Caco-2 (cell line): ENCODE data around the gene COX6B2. TPM values are rescaled to one million over a fixed set of nuclear protein-coding genes. Genes with fewer than 3 reads are reported as not detected.

Source experiments
- BruUV-seq: library from RNA; stranded (reverse); fragments of 400-500 nt; replicated peaks from 2 replicates; lab custom pipeline; 2021; lab: Mats Ljungman, UMichigan
- CTCF ChIA-PET: fragments of 300-600 bp; sonication (Branson Sonifier 250); formaldehyde crosslinking; loops from one replicate; lab custom pipeline; 2022; ENCODE audit warnings: antibody characterized with exemption; lab: Charles Lee
- POLR2A ChIA-PET: fragments of 300-600 bp; sonication (Branson Sonifier 250); formaldehyde crosslinking; loops from one replicate; lab custom pipeline; 2022; ENCODE audit warnings: antibody characterized with exemption; lab: Charles Lee
- DNase-seq, 2 experiments: peaks; one replicate each; pipeline versions ENCODE4 v3.0.0 to v3.0.0-alpha.2; 2020 to 2022
- H3K27me3 ChIP-seq: replicated peaks from 2 replicates; pipeline ENCODE4 v1.6.0; 2011; ENCODE audit warnings: low read length; ENCODE audit not compliant: control insufficient read depth, insufficient read depth
- H3K36me3 ChIP-seq: 2 replicates; pipeline ENCODE4 v1.5.1; 2011; ENCODE audit warnings: low read length; ENCODE audit not compliant: control insufficient read depth, insufficient read depth
- H3K4me1 ChIP-seq: fragments of 250-450 bp; sonication (Bioruptor Pico); 2 replicates; pipeline ENCODE4 v1.5.1; 2020; ENCODE audit warnings: mild to moderate bottlenecking
- H3K4me3 ChIP-seq: 2 replicates; pipeline ENCODE4 v1.5.1; 2011; ENCODE audit warnings: low read depth, mild to moderate bottlenecking, control low read depth, low read length
- H3K9me3 ChIP-seq: fragments of 250-450 bp; sonication (Bioruptor Pico); 2 replicates; pipeline ENCODE4 v1.5.1; 2020; ENCODE audit warnings: mild to moderate bottlenecking, moderate library complexity
- H3K27ac Mint-ChIP-seq: one replicate; pipeline ENCODE4 v1.8.0; 2022; ENCODE audit warnings: mixed read lengths; ENCODE audit not compliant: unreplicated experiment
- H3K27me3 Mint-ChIP-seq: one replicate; pipeline ENCODE4 v1.8.0; 2022; ENCODE audit warnings: mixed read lengths; ENCODE audit not compliant: insufficient read depth, unreplicated experiment
- H3K36me3 Mint-ChIP-seq: one replicate; pipeline ENCODE4 v1.8.0; 2022; ENCODE audit warnings: mild to moderate bottlenecking, mixed read lengths; ENCODE audit not compliant: insufficient read depth, unreplicated experiment
- H3K4me1 Mint-ChIP-seq: one replicate; pipeline ENCODE4 v1.8.0; 2022; ENCODE audit warnings: low read depth, mixed read lengths; ENCODE audit not compliant: unreplicated experiment
- H3K4me3 Mint-ChIP-seq: one replicate; pipeline ENCODE4 v1.8.0; 2022; ENCODE audit warnings: mild to moderate bottlenecking, moderate library complexity, mixed read lengths; ENCODE audit not compliant: unreplicated experiment
- H3K9me3 Mint-ChIP-seq: one replicate; pipeline ENCODE4 v1.8.0; 2022; ENCODE audit warnings: mixed read lengths; ENCODE audit not compliant: unreplicated experiment
- CTCF ChIP-seq, 2 experiments: fragments of 200-600 bp in 1 of 2; IDR thresholded peaks; 1 replicate in 1 of 2; 2 replicates in 1 of 2; pipeline versions ENCODE4 v1.5.1 to v1.8.0; 2011 to 2022; ENCODE audit warnings: antibody characterized with exemption in 1 of 2, control low read depth in 1 of 2, inconsistent platforms in 1 of 2, low read depth in 1 of 2, low read length in 1 of 2, mild to moderate bottlenecking in 1 of 2, moderate library complexity in 1 of 2; ENCODE audit not compliant: insufficient read depth in 1 of 2, severe bottlenecking in 1 of 2, unreplicated experiment in 1 of 2
- intact Hi-C: fragments of 100-400 bp; cut with micrococcal nuclease; formaldehyde crosslinking; loops from one replicate; pipeline ENCODE4 v1.10.0; 2022; ENCODE audit not compliant: unreplicated experiment
- total RNA-seq: library from RNA; stranded (reverse); gene quantifications from 2 replicates; pipeline ENCODE4 v1.2.3, GENCODE V29; 2022

COX6B2 gene
- total RNA-seq, 1 experiment from 2014 or later = 0.27 TPM

GRCh38 chr19:55390461-55390880 is 36.0 kb upstream of the COX6B2 start:
- Mint-ChIP-seq H3K9me3 (no peaks in the 10 kb centered on the region), H3K36me3 (peaks cover 67% of the 10 kb centered on the region), H3K4me3 (no peak overlapping the region), H3K27me3 (no peaks in the 10 kb centered on the region), H3K4me1 (peaks cover 7% of the 10 kb centered on the region), H3K27ac (peak overlapping the region; percentile 51)
- Histone ChIP-seq H3K27me3 (no peaks in the 10 kb centered on the region), H3K36me3 (peaks cover 18% of the 10 kb centered on the region), H3K4me1 (peaks cover 18% of the 10 kb centered on the region), H3K4me3 (no peak overlapping the region), H3K9me3 (no peaks in the 10 kb centered on the region)
- no TSS peak for BruUV-seq
- TF ChIP-seq CTCF (IDR thresholded peaks at IDR 0.05; ENCODE audit: insufficient read depth in 1 of 2, low read depth in 1 of 2, low read length in 1 of 2, severe bottlenecking in 1 of 2, unreplicated experiment in 1 of 2) = no peak
- intact Hi-C loops = no loop called here
- CTCF ChIA-PET = no interaction called here
- DNase-seq = no peak
- POLR2A ChIA-PET = interaction anchor here (0.5 to 1.5 kb wide), 2 partner anchors 17 to 55 kb away, joined by 5 to 10 read pairs; partner anchors contain the start of gene UBE2S

- no TSS peak for BruUV-seq
- Histone ChIP-seq H3K27me3 (no peaks in the 10 kb centered on the region), H3K36me3 (peaks cover 18% of the 10 kb centered on the region), H3K4me1 (peaks cover 18% of the 10 kb centered on the region), H3K4me3 (no peak overlapping the region), H3K9me3 (no peaks in the 10 kb centered on the region)
- no peak for TF ChIP-seq CTCF (IDR thresholded peaks at IDR 0.05; ENCODE audit: insufficient read depth in 1 of 2, low read depth in 1 of 2, low read length in 1 of 2, severe bottlenecking in 1 of 2, unreplicated experiment in 1 of 2)
- Mint-ChIP-seq H3K4me1 (peaks cover 7% of the 10 kb centered on the region), H3K9me3 (no peaks in the 10 kb centered on the region), H3K36me3 (peaks cover 71% of the 10 kb centered on the region), H3K27me3 (no peaks in the 10 kb centered on the region), H3K4me3 (no peak overlapping the region), H3K27ac (peak overlapping the region; percentile 75)
- CTCF ChIA-PET = interaction anchor here (0.5 kb wide), 1 partner anchor 15 kb away, joined by 6 read pairs; no protein-coding TSS in a partner anchor
- POLR2A ChIA-PET = interaction anchor here (1.5 to 2.2 kb wide), 2 partner anchors 18 to 50 kb away, joined by 10 read pairs; partner anchors contain the start of genes KMT5C and UBE2S
- intact Hi-C loops = loop anchor here (10.0 kb wide), 1 partner anchor 245 kb away; no protein-coding TSS in a partner anchor
- no peak for DNase-seq
These were observed 35.1 kb upstream of the COX6B2 start for GRCh38 chr19:55389386-55390317.

GRCh38 chr19:55387736-55388497 is 33.4 kb upstream of the COX6B2 start:
- no peaks in the 10 kb centered on the region for H3K27me3 ChIP-seq
- intact Hi-C loops = loop anchor here (10.0 kb wide), 1 partner anchor 247 kb away; no protein-coding TSS in a partner anchor
- peaks cover 7% of the 10 kb centered on the region for H3K4me1 Mint-ChIP-seq
- peak overlapping the region; percentile 93 for H3K4me3 Mint-ChIP-seq
- H3K27me3 Mint-ChIP-seq = no peaks in the 10 kb centered on the region
- CTCF ChIA-PET = interaction anchor here (0.6 kb wide), 1 partner anchor 237 kb away, joined by 3 read pairs; no protein-coding TSS in a partner anchor
- H3K4me3 ChIP-seq = peak overlapping the region; percentile 5; the same call in 1 of the 2 replicates
- H3K9me3 ChIP-seq = no peaks in the 10 kb centered on the region
- DNase-seq = no peak
- peak overlapping the region; percentile 70 for H3K27ac Mint-ChIP-seq
- H3K36me3 Mint-ChIP-seq = peaks cover 65% of the 10 kb centered on the region
- TF ChIP-seq CTCF (IDR thresholded peaks at IDR 0.05; ENCODE audit: insufficient read depth in 1 of 2, low read depth in 1 of 2, low read length in 1 of 2, severe bottlenecking in 1 of 2, unreplicated experiment in 1 of 2) = no peak
- H3K4me1 ChIP-seq = peaks cover 22% of the 10 kb centered on the region
- POLR2A ChIA-PET = interaction anchor here (0.6 to 2.2 kb wide), 2 partner anchors 20 to 49 kb away, joined by 4 to 10 read pairs; partner anchors contain the start of genes KMT5C and UBE2S
- no peaks in the 10 kb centered on the region for H3K9me3 Mint-ChIP-seq
- H3K36me3 ChIP-seq = peaks cover 18% of the 10 kb centered on the region
- no TSS peak for BruUV-seq
